Adrenal gland (tissue), 12 donors: ENCODE measurements around the gene DPP6. TPM values are rescaled to one million over a fixed set of nuclear protein-coding genes. Genes with fewer than 3 reads are reported as not detected.

Experiments
- DNase-seq, 7 donors: peaks; one replicate each; pipeline ENCODE4 v3.0.0-alpha.2; 2019 to 2020
- H3K27ac ChIP-seq, 5 donors: fragments of 200-600 bp; sonication (generic) in 4 of 5; 1 replicate in 3 of 5; 2 replicates in 2 of 5; pipeline versions ENCODE4 v1.5.1 to v1.8.0; 2016 to 2020; ENCODE audit warnings: mild to moderate bottlenecking in 1 of 5
- H3K27me3 ChIP-seq: fragments of 200-600 bp; 2 replicates; pipeline ENCODE4 v1.8.0; 2021
- H3K36me3 ChIP-seq, 2 donors: fragments of 200-600 bp; replicated peaks in 1 of 2; 1 replicate in 1 of 2; 2 replicates in 1 of 2; pipeline versions ENCODE4 v1.5.1 to v1.8.0; 2018 to 2022
- H3K4me1 ChIP-seq, 2 donors: fragments of 200-600 bp; replicated peaks in 1 of 2; 1 replicate in 1 of 2; 2 replicates in 1 of 2; pipeline versions ENCODE4 v1.5.1 to v1.8.0; 2018 to 2021
- H3K4me3 ChIP-seq, 4 donors: fragments of 200-600 bp; sonication (generic) in 3 of 4; one replicate each; pipeline ENCODE4 v1.5.1; 2016 to 2018
- H3K9me3 ChIP-seq, 3 donors: fragments of 200-600 bp; sonication (generic) in 1 of 3; replicated peaks in 1 of 3; 1 replicate in 2 of 3; 2 replicates in 1 of 3; pipeline versions ENCODE4 v1.5.1 to v1.8.0; 2016 to 2021
- CTCF ChIP-seq, 6 experiments: fragments of 450-650 bp in 4 of 6; fragments of 200-600 bp in 2 of 6; sonication (generic) in 1 of 6; IDR thresholded peaks; 1 replicate in 5 of 6; 2 replicates in 1 of 6; pipeline versions ENCODE4 v1.5.1 to v1.8.0; 2016 to 2021; ENCODE audit warnings: antibody characterized with exemption in 6 of 6, mild to moderate bottlenecking in 2 of 6, moderate library complexity in 1 of 6
- POLR2A ChIP-seq, 2 donors: fragments of 450-650 bp; IDR thresholded peaks; one replicate each; pipeline ENCODE4 v1.6.1; 2017; ENCODE audit warnings: antibody characterized with exemption in 2 of 2, mild to moderate bottlenecking in 2 of 2, moderate library complexity in 1 of 2
- WGBS, 4 donors: extraction: QIAGEN DNeasy Blood & Tissue Kit in 2 of 4; methylation state at CpG; one replicate each; pipeline versions ENCODE4 v1.1.5 to v1.1.7; 2013 to 2017; 5-methylcytosine and 5-hydroxymethylcytosine counted together
- intact Hi-C, 2 donors: fragments of 100-400 bp; cut with DNase I; formaldehyde crosslinking; loops; one replicate each; pipeline versions ENCODE4 v1.14.1 to v1.15.0; 2022 to 2023
- polyA plus RNA-seq, 3 donors: library from polyadenylated mRNA; stranded (reverse); fragments of 200-250 nt in 2 of 3; fragments of 350-450 nt in 1 of 3; fragmentation: Illumina TruSeq in 1 of 3; extraction: RNeasy Lipid Tissue Mini Kit (QIAGEN cat#74804) in 1 of 3; gene quantifications; one replicate each; pipeline ENCODE4 v1.2.3, GENCODE V29; 2013 to 2014
- total RNA-seq, 9 donors: library from RNA; depleted of rRNA in 4 of 9; stranded (reverse); fragments of >200 nt in 4 of 9; fragments of 120-200 nt in 1 of 9; fragmentation: NEBNext Ultra II Directional in 1 of 9; extraction: Animal tissue kit (Norgen Biotek cat#: 25700) in 1 of 9; gene quantifications; one replicate each; pipeline versions ENCODE4 v1.1.0 to v1.2.4, GENCODE V29; 2013 to 2023
- donor health status: healthy with polysubstance abuse.
- donor health status: Bipolar disorder and iron deficiency.
- donor health status: DM: yes; HTN: yes; CAD: no.
- donor health status: DM: no; HTN: no; CAD: no.
- donor health status: DM: no; HTN: no; CAD: no.
- donor health status: DM: yes; HTN: yes; CAD: no.

DPP6 gene
- total and polyA plus RNA-seq, 12 donors: 0.39 to 13.1 (median 5.1) TPM

GRCh38 chr7:154419344-154419743 lies 367.1 kb downstream of the DPP6 start:
- intact Hi-C loops: no loop called here
- no peak for DNase-seq
- WGBS, 4 donors: 61 to 77% (median 71%) methylated on average over 10 of the region's 10 CpGs

GRCh38 chr7:154423231-154423630 lies 371.0 kb downstream of the DPP6 start:
- 24 to 40% (median 26%) methylated on average over 4 of the region's 4 CpGs for WGBS, 4 donors

More at GRCh38 chr7:154419344-154419743, 367.1 kb downstream of the DPP6 start:
- Histone ChIP-seq H3K27ac (no peak overlapping the region), H3K36me3 (no peaks in the 10 kb centered on the region), H3K27me3 (no peaks in the 10 kb centered on the region), H3K9me3 (no peaks in the 10 kb centered on the region), H3K4me1 (no peaks in the 10 kb centered on the region), H3K4me3 (no peak overlapping the region)
- no peak for TF ChIP-seq POLR2A (IDR thresholded peaks at IDR 0.05)
- no peak for TF ChIP-seq CTCF (IDR thresholded peaks at IDR 0.05)

GRCh38 chr7:154424350-154424749 lies 372.2 kb downstream of the DPP6 start:
- 56 to 66% (median 60%) methylated on average over 8 of the region's 8 CpGs for WGBS, 4 donors

More at GRCh38 chr7:154423231-154423630, 371.0 kb downstream of the DPP6 start:
- H3K27me3 ChIP-seq: no peaks in the 10 kb centered on the region
- H3K9me3 ChIP-seq: no peaks in the 10 kb centered on the region
- H3K36me3 ChIP-seq: no peaks in the 10 kb centered on the region
- no peak for TF ChIP-seq POLR2A (IDR thresholded peaks at IDR 0.05)
- no peak for TF ChIP-seq CTCF (IDR thresholded peaks at IDR 0.05)
- H3K4me3 ChIP-seq: no peak overlapping the region
- no peaks in the 10 kb centered on the region for H3K4me1 ChIP-seq
- no peak for DNase-seq
- intact Hi-C loops: no loop called here
- H3K27ac ChIP-seq: no peak overlapping the region

GRCh38 chr7:154425271-154425670 lies 373.1 kb downstream of the DPP6 start:
- 69 to 92% (median 81%) methylated on average over 2 of the region's 2 CpGs for WGBS, 4 donors
- Histone ChIP-seq H3K27ac (no peak overlapping the region), H3K4me3 (no peak overlapping the region), H3K36me3 (no peaks in the 10 kb centered on the region), H3K9me3 (no peaks in the 10 kb centered on the region), H3K4me1 (no peaks in the 10 kb centered on the region), H3K27me3 (no peaks in the 10 kb centered on the region)
- intact Hi-C loops: no loop called here
- no peak for DNase-seq
- TF ChIP-seq CTCF (IDR thresholded peaks at IDR 0.05) (no peak), POLR2A (IDR thresholded peaks at IDR 0.05) (no peak)

More at GRCh38 chr7:154424350-154424749, 372.2 kb downstream of the DPP6 start:
- H3K27ac ChIP-seq: no peak overlapping the region
- H3K9me3 ChIP-seq: no peaks in the 10 kb centered on the region
- no peak for DNase-seq
- no peak overlapping the region for H3K4me3 ChIP-seq
- H3K27me3 ChIP-seq: no peaks in the 10 kb centered on the region
- TF ChIP-seq POLR2A (IDR thresholded peaks at IDR 0.05): no peak
- no peak for TF ChIP-seq CTCF (IDR thresholded peaks at IDR 0.05)
- no peaks in the 10 kb centered on the region for H3K4me1 ChIP-seq
- intact Hi-C loops: no loop called here
- H3K36me3 ChIP-seq: no peaks in the 10 kb centered on the region
